ENCODE results near the gene CRACDL.

The CRACDL gene

GRCh38 chr2:98821629-98822135, 114.3 kb downstream of the CRACDL start:
- no peak for DNase-seq

- no peak for DNase-seq
Observed at GRCh38 chr2:98819231-98819766, 116.7 kb downstream of the CRACDL start.

GRCh38 chr2:98818164-98818563, 117.9 kb downstream of the CRACDL start:
- DNase-seq: no peak

GRCh38 chr2:98816281-98816680, 119.7 kb downstream of the CRACDL start:
- no peak for DNase-seq

- DNase-seq: no peak
Observed at GRCh38 chr2:98815795-98816194, 120.2 kb downstream of the CRACDL start.

GRCh38 chr2:98811766-98812165, 124.3 kb downstream of the CRACDL start:
- no peak for DNase-seq

- DNase-seq: no peak
Observed at GRCh38 chr2:98810588-98810928, 125.5 kb downstream of the CRACDL start.

- DNase-seq: no peak
Observed at GRCh38 chr2:98809878-98810587, 126.0 kb downstream of the CRACDL start.

- DNase-seq: no peak
Observed at GRCh38 chr2:98809116-98809515, 126.9 kb downstream of the CRACDL start.

GRCh38 chr2:98808546-98808945, 127.5 kb downstream of the CRACDL start:
- DNase-seq: no peak

GRCh38 chr2:98807929-98808328, 128.1 kb downstream of the CRACDL start:
- DNase-seq: no peak

GRCh38 chr2:98807221-98807620, 128.8 kb downstream of the CRACDL start:
- no peak for DNase-seq

- DNase-seq: no peak
Observed at GRCh38 chr2:98806236-98806697, 129.8 kb downstream of the CRACDL start.

- DNase-seq: no peak
Observed at GRCh38 chr2:98805412-98806171, 130.4 kb downstream of the CRACDL start.

- no peak for DNase-seq
Observed at GRCh38 chr2:98804736-98805135, 131.3 kb downstream of the CRACDL start.

- DNase-seq: no peak
Observed at GRCh38 chr2:98804265-98804650, 131.8 kb downstream of the CRACDL start.

- no peak for DNase-seq
Observed at GRCh38 chr2:98803405-98804264, 132.4 kb downstream of the CRACDL start.

GRCh38 chr2:98802344-98802743, 133.7 kb downstream of the CRACDL start:
- DNase-seq: no peak

GRCh38 chr2:98801921-98802321, 134.1 kb downstream of the CRACDL start:
- no peak for DNase-seq

- no peak for DNase-seq
Observed at GRCh38 chr2:98801286-98801685, 134.7 kb downstream of the CRACDL start.

- no peak for DNase-seq
Observed at GRCh38 chr2:98800330-98801064, 135.5 kb downstream of the CRACDL start.
